Neural cell (in vitro differentiated cells): ENCODE measurements around the gene HSF4. TPM values are rescaled to one million over a fixed set of nuclear protein-coding genes. Genes with fewer than 3 reads are reported as not detected.

ENCODE experiments used
- H2AFZ ChIP-seq: fragments of 200-600, 300-800 bp; sonication (generic), shearing (Covaris generic); 2 replicates; pipeline ENCODE4 v1.6.0; 2014; ENCODE audit warnings: low read depth, mild to moderate bottlenecking, antibody characterized with exemption, low read length, moderate library complexity
- H3F3A ChIP-seq: fragments of 200-600 bp; shearing (Covaris generic); 2 replicates; pipeline ENCODE4 v1.6.1; 2016; ENCODE audit warnings: mild to moderate bottlenecking, moderate library complexity, mixed read lengths, antibody characterized with exemption, low read length; ENCODE audit not compliant: insufficient read depth, poor library complexity, severe bottlenecking
- H3K27ac ChIP-seq: fragments of 200-600, 300-800 bp; sonication (generic), shearing (Covaris generic); 2 replicates; pipeline ENCODE4 v1.5.1; 2014; ENCODE audit warnings: mild to moderate bottlenecking, low read length, moderate library complexity
- H3K27me3 ChIP-seq: fragments of 300-800, 200-600 bp; sonication (generic), shearing (Covaris generic); 2 replicates; pipeline ENCODE4 v1.6.0; 2014; ENCODE audit warnings: mild to moderate bottlenecking, low read depth, low read length, moderate library complexity; ENCODE audit not compliant: insufficient read depth
- H3K36me3 ChIP-seq: fragments of 300-800, 200-600 bp; sonication (generic), shearing (Covaris generic); 2 replicates; pipeline ENCODE4 v1.5.1; 2014; ENCODE audit warnings: mild to moderate bottlenecking, antibody characterized with exemption, low read length, moderate library complexity; ENCODE audit not compliant: insufficient read depth
- H3K4me2 ChIP-seq: fragments of 300-800, 200-600 bp; sonication (generic), shearing (Covaris generic); 2 replicates; pipeline ENCODE4 v1.6.0; 2014; ENCODE audit warnings: mild to moderate bottlenecking, low read length
- H3K4me3 ChIP-seq: fragments of 300-800, 200-600 bp; sonication (generic), shearing (Covaris generic); 2 replicates; pipeline ENCODE4 v1.5.1; 2014; ENCODE audit warnings: mild to moderate bottlenecking, low read length, moderate library complexity
- H3K79me2 ChIP-seq: fragments of 200-600 bp; shearing (Covaris generic); replicated peaks from 2 replicates; pipeline ENCODE4 v1.6.0; 2014; ENCODE audit warnings: mild to moderate bottlenecking, low read length, moderate library complexity; ENCODE audit not compliant: insufficient read depth
- H3K9ac ChIP-seq: fragments of 300-800, 200-600 bp; sonication (generic), shearing (Covaris generic); 2 replicates; pipeline ENCODE4 v1.6.1; 2016; ENCODE audit warnings: mild to moderate bottlenecking, low read length, mixed read lengths
- H3K9me2 ChIP-seq: fragments of 200-600 bp; shearing (Covaris generic); 2 replicates; pipeline ENCODE4 v1.6.1; 2016; ENCODE audit warnings: mild to moderate bottlenecking, low read length, mixed read lengths; ENCODE audit not compliant: insufficient read depth
- H3K9me3 ChIP-seq: fragments of 200-600, 300-800 bp; sonication (generic), shearing (Covaris generic); 2 replicates; pipeline ENCODE4 v1.6.1; 2016; ENCODE audit warnings: mild to moderate bottlenecking, mixed run types, low read length, moderate library complexity, mixed read lengths
- H4K20me1 ChIP-seq: fragments of 200-600 bp; shearing (Covaris generic); 2 replicates; pipeline ENCODE4 v1.6.1; 2016; ENCODE audit warnings: mild to moderate bottlenecking, mixed run types; ENCODE audit not compliant: insufficient read depth
- EP300 ChIP-seq: fragments of 450-650 bp; conservative IDR thresholded peaks from 2 replicates; pipeline ENCODE4 v1.6.1; 2014; ENCODE audit warnings: antibody characterized with exemption, mild to moderate bottlenecking, moderate library complexity; ENCODE audit not compliant: poor library complexity, severe bottlenecking
- EZH2 ChIP-seq: fragments of 200-600, 300-800 bp; shearing (Covaris generic), sonication (generic); IDR thresholded peaks from 2 replicates; pipeline ENCODE4 v1.6.1; 2014; ENCODE audit warnings: antibody characterized with exemption, low read length, borderline replicate concordance, mild to moderate bottlenecking; ENCODE audit not compliant: insufficient read depth, poor library complexity, severe bottlenecking
- MXI1 ChIP-seq: fragments of 450-650 bp; conservative IDR thresholded peaks from 2 replicates; pipeline ENCODE4 v1.6.1; 2014; ENCODE audit warnings: antibody characterized with exemption, mild to moderate bottlenecking; ENCODE audit not compliant: poor library complexity, severe bottlenecking
- POLR2AphosphoS5 ChIP-seq: IDR thresholded peaks from 2 replicates; pipeline ENCODE4 v1.6.1; 2012
- RAD21 ChIP-seq: fragments of 450-650 bp; conservative IDR thresholded peaks from 2 replicates; pipeline ENCODE4 v1.6.1; 2014; ENCODE audit warnings: antibody characterized with exemption, mild to moderate bottlenecking, moderate library complexity
- SMC3 ChIP-seq: fragments of 450-650 bp; conservative IDR thresholded peaks from 2 replicates; pipeline ENCODE4 v1.6.1; 2014; ENCODE audit warnings: antibody characterized with exemption, mild to moderate bottlenecking, moderate library complexity; ENCODE audit not compliant: poor library complexity
- TAF1 ChIP-seq: IDR thresholded peaks from 2 replicates; pipeline ENCODE4 v1.6.1; 2012; ENCODE audit warnings: low read depth
- polyA plus RNA-seq: library from polyadenylated mRNA; depleted of rRNA; stranded (reverse); fragments of >200 nt; gene quantifications from 2 replicates; pipeline ENCODE4 v1.2.3, GENCODE V29; 2014
- TF ChIP-seq, protein P1 (sequence below): IDR thresholded peaks from 2 replicates; pipeline ENCODE4 v1.6.1; 2012; ENCODE audit warnings: borderline replicate concordance
- TF ChIP-seq, protein P2 (sequence below): fragments of 450-650 bp; IDR thresholded peaks from 2 replicates; pipeline ENCODE4 v1.5.1; 2014; ENCODE audit warnings: antibody characterized with exemption, mild to moderate bottlenecking, moderate library complexity; ENCODE audit not compliant: poor library complexity, severe bottlenecking

Gene HSF4
- polyA plus RNA-seq, 1 donor from 2014 or later: 12.7 TPM

DNA sequence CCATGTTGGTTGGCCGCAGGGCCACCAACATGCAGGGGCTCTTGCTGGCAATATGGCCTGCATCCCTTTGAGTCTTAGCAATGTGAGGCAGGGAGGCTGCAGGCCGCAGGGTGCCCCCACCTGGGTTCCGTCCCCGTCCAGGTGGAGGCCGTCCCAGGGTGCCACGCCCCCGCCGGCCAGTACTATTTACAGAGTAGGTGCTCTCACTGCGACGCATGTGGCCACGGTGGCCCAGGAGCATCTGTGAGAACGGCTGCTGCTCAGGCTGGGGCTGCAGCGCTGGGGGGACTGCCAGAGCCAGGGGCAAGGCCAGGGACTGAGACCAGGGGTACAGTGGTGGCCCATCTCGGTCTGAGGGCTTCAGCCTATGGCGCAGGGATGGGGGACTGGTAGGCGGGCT lies 15.6 kb downstream of the HSF4 start:
- Histone ChIP-seq H3K9me2 (no peaks in the 10 kb centered on the region), H3K9ac (no peak overlapping the region), H3F3A (no peaks in the 10 kb centered on the region), H3K36me3 (no peaks in the 10 kb centered on the region), H3K27me3 (peaks cover 27% of the 10 kb centered on the region), H3K4me3 (peak overlapping the region; percentile 91), H3K79me2 (peaks cover 24% of the 10 kb centered on the region), H3K27ac (no peak overlapping the region), H3K4me2 (no peak overlapping the region), H4K20me1 (peaks cover 14% of the 10 kb centered on the region), H2AFZ (no peak overlapping the region), H3K9me3 (no peaks in the 10 kb centered on the region)
- TF ChIP-seq TAF1 (no peak), SMC3 (no peak), EZH2 (no peak), MXI1 (no peak), EP300 (no peak), POLR2AphosphoS5 (no peak), RAD21 (no peak)
- TF ChIP-seq, protein P1, sequence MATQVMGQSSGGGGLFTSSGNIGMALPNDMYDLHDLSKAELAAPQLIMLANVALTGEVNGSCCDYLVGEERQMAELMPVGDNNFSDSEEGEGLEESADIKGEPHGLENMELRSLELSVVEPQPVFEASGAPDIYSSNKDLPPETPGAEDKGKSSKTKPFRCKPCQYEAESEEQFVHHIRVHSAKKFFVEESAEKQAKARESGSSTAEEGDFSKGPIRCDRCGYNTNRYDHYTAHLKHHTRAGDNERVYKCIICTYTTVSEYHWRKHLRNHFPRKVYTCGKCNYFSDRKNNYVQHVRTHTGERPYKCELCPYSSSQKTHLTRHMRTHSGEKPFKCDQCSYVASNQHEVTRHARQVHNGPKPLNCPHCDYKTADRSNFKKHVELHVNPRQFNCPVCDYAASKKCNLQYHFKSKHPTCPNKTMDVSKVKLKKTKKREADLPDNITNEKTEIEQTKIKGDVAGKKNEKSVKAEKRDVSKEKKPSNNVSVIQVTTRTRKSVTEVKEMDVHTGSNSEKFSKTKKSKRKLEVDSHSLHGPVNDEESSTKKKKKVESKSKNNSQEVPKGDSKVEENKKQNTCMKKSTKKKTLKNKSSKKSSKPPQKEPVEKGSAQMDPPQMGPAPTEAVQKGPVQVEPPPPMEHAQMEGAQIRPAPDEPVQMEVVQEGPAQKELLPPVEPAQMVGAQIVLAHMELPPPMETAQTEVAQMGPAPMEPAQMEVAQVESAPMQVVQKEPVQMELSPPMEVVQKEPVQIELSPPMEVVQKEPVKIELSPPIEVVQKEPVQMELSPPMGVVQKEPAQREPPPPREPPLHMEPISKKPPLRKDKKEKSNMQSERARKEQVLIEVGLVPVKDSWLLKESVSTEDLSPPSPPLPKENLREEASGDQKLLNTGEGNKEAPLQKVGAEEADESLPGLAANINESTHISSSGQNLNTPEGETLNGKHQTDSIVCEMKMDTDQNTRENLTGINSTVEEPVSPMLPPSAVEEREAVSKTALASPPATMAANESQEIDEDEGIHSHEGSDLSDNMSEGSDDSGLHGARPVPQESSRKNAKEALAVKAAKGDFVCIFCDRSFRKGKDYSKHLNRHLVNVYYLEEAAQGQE: no peak
- TF ChIP-seq, protein P2, sequence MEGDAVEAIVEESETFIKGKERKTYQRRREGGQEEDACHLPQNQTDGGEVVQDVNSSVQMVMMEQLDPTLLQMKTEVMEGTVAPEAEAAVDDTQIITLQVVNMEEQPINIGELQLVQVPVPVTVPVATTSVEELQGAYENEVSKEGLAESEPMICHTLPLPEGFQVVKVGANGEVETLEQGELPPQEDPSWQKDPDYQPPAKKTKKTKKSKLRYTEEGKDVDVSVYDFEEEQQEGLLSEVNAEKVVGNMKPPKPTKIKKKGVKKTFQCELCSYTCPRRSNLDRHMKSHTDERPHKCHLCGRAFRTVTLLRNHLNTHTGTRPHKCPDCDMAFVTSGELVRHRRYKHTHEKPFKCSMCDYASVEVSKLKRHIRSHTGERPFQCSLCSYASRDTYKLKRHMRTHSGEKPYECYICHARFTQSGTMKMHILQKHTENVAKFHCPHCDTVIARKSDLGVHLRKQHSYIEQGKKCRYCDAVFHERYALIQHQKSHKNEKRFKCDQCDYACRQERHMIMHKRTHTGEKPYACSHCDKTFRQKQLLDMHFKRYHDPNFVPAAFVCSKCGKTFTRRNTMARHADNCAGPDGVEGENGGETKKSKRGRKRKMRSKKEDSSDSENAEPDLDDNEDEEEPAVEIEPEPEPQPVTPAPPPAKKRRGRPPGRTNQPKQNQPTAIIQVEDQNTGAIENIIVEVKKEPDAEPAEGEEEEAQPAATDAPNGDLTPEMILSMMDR: no peak

DNA sequence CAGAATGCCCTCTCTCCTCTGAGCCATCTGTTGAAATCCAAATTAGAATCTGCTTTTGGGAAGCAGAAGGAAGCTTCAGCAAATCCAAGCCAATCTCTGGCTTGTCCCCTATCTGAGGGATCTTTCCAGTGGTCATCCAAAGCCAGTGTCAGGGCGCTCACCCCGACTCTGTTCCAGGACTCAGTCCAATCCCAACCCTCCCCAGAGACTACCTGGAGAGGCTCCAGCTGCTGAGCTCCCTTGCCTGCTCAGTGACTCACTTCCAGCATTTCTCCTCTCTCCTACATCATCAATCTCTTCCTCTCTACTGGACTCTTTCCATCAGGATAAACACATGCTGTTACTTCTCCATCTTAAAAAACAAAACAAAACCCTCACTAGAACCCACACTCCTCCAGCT lies 16.8 kb downstream of the HSF4 start:
- no peaks in the 10 kb centered on the region for H3K36me3 ChIP-seq
- peaks cover 24% of the 10 kb centered on the region for H3K79me2 ChIP-seq
- no peak overlapping the region for H3K9ac ChIP-seq
- H3K27me3 ChIP-seq: peaks cover 20% of the 10 kb centered on the region
- peaks cover 9% of the 10 kb centered on the region for H4K20me1 ChIP-seq
- H3K9me3 ChIP-seq: no peaks in the 10 kb centered on the region
- H3F3A ChIP-seq: no peaks in the 10 kb centered on the region
- no peak overlapping the region for H2AFZ ChIP-seq
- no peak overlapping the region for H3K27ac ChIP-seq
- peak overlapping the region; percentile 91 for H3K4me3 ChIP-seq
- TF ChIP-seq SMC3: no peak
- no peak for TF ChIP-seq RAD21
- no peak for TF ChIP-seq POLR2AphosphoS5
- TF ChIP-seq, protein P2: no peak
- TF ChIP-seq MXI1: no peak
- H3K4me2 ChIP-seq: peak overlapping the region; percentile 19
- H3K9me2 ChIP-seq: no peaks in the 10 kb centered on the region
